K562 (cell line): ENCODE data around the gene RAB12.

Source experiments
- PPARD ChIP-seq: fragments of 250-450 bp; sonication (Bioruptor Pico); IDR thresholded peaks from 2 replicates; pipeline ENCODE4 v1.8.0; 2022; ENCODE audit warnings: inconsistent platforms, mild to moderate bottlenecking, moderate library complexity
- RBBP5 ChIP-seq: fragments of 200-600 bp; sonication (generic); IDR thresholded peaks from 2 replicates; pipeline ENCODE4 v1.6.1; 2012; ENCODE audit warnings: borderline replicate concordance, mild to moderate bottlenecking, low read length, control low read depth, inconsistent platforms; ENCODE audit not compliant: insufficient read depth, poor library complexity, severe bottlenecking
- RCOR1 ChIP-seq, 2 experiments: IDR thresholded peaks; 2 replicates each; pipeline ENCODE4 v1.6.1; 2012; ENCODE audit warnings: low read depth in 2 of 2, low read length in 2 of 2, borderline replicate concordance in 1 of 2, improper control_type of control experiment in 1 of 2
- SIN3A ChIP-seq, 2 experiments: fragments of 150-350 bp in 1 of 2; IDR thresholded peaks; 2 replicates each; pipeline ENCODE4 v1.6.1; 2011 to 2016; ENCODE audit warnings: borderline replicate concordance in 2 of 2, low read depth in 2 of 2, low read length in 2 of 2, mild to moderate bottlenecking in 2 of 2, moderate library complexity in 2 of 2; ENCODE audit not compliant: control insufficient read depth in 1 of 2
- ZFX ChIP-seq: sonication (generic); formaldehyde crosslinking; IDR thresholded peaks from 2 replicates; pipeline ENCODE4 v1.8.0; 2022; ENCODE audit warnings: mild to moderate bottlenecking, missing genetic modification reagents, moderate library complexity

DNA sequence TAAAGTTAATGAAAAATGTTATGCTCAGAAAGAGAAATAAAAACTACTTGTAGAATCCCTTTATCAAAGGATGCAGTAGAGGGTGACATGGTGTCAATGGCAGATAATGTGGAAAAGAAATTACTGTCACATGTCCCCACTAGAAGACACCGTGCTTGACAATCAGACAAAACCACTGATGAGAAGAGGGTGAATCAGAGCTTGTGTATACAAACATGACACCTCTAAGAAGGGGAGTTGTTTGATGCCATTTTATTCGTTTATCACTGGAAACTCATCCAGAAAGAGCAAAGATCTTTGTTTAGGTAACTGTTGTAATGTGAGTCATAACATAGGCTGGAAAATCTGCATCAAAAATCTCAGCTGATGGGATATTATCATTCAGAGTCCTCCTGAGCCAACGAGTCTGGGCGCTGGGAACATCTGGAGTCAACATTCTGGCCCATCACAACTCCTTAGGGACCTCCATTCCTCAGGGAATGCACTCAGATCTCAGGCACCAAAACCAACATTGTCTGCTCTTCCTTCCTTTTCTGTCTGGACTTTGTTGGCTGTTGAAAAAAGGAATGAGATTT, 49.5 kb upstream of the RAB12 start:
- no peak for TF ChIP-seq RCOR1 (IDR thresholded peaks at IDR 0.05; ENCODE audit: borderline replicate concordance in 1 of 2, low read depth in 2 of 2, low read length in 2 of 2)
- no peak for TF ChIP-seq ZFX (CRISPR knock-in tag)
- TF ChIP-seq RBBP5: no peak
- no peak for TF ChIP-seq PPARD (CRISPR knock-in tag)
- no peak for TF ChIP-seq SIN3A (IDR thresholded peaks at IDR 0.05; ENCODE audit: borderline replicate concordance in 2 of 2, control insufficient read depth in 1 of 2, low read depth in 2 of 2, low read length in 2 of 2)
